Measurements from ENCODE around the gene B3GNT3. TPM values are rescaled to one million over a fixed set of nuclear protein-coding genes. Genes with fewer than 3 reads are reported as not detected.

The B3GNT3 gene
- total and polyA plus RNA-seq, 2 of the 13 experiments (the other 11 are each of a cell fraction or from before 2014, with no cell fraction given): 0.86 to 4.0 TPM

- TF ChIP-seq, protein P1, sequence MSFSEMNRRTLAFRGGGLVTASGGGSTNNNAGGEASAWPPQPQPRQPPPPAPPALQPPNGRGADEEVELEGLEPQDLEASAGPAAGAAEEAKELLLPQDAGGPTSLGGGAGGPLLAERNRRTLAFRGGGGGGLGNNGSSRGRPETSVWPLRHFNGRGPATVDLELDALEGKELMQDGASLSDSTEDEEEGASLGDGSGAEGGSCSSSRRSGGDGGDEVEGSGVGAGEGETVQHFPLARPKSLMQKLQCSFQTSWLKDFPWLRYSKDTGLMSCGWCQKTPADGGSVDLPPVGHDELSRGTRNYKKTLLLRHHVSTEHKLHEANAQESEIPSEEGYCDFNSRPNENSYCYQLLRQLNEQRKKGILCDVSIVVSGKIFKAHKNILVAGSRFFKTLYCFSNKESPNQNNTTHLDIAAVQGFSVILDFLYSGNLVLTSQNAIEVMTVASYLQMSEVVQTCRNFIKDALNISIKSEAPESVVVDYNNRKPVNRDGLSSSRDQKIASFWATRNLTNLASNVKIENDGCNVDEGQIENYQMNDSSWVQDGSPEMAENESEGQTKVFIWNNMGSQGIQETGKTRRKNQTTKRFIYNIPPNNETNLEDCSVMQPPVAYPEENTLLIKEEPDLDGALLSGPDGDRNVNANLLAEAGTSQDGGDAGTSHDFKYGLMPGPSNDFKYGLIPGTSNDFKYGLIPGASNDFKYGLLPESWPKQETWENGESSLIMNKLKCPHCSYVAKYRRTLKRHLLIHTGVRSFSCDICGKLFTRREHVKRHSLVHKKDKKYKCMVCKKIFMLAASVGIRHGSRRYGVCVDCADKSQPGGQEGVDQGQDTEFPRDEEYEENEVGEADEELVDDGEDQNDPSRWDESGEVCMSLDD (CRISPR knock-in tag; IDR thresholded peaks at IDR 0.05; ENCODE audit: borderline replicate concordance): no peak
- TF ChIP-seq ZC3H4 (CRISPR knock-in tag; IDR thresholded peaks at IDR 0.05; ENCODE audit: borderline replicate concordance): no peak
- TF ChIP-seq, protein P2, sequence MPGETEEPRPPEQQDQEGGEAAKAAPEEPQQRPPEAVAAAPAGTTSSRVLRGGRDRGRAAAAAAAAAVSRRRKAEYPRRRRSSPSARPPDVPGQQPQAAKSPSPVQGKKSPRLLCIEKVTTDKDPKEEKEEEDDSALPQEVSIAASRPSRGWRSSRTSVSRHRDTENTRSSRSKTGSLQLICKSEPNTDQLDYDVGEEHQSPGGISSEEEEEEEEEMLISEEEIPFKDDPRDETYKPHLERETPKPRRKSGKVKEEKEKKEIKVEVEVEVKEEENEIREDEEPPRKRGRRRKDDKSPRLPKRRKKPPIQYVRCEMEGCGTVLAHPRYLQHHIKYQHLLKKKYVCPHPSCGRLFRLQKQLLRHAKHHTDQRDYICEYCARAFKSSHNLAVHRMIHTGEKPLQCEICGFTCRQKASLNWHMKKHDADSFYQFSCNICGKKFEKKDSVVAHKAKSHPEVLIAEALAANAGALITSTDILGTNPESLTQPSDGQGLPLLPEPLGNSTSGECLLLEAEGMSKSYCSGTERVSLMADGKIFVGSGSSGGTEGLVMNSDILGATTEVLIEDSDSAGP (CRISPR knock-in tag; IDR thresholded peaks at IDR 0.05; ENCODE audit: borderline replicate concordance): peak; percentile 69
- no peak for TF ChIP-seq ZNF558 (CRISPR knock-in tag; IDR thresholded peaks at IDR 0.05; ENCODE audit: borderline replicate concordance)
- no peak for TF ChIP-seq ZNF383 (CRISPR knock-in tag; IDR thresholded peaks at IDR 0.05; ENCODE audit: borderline replicate concordance)
- TF ChIP-seq, protein P3, sequence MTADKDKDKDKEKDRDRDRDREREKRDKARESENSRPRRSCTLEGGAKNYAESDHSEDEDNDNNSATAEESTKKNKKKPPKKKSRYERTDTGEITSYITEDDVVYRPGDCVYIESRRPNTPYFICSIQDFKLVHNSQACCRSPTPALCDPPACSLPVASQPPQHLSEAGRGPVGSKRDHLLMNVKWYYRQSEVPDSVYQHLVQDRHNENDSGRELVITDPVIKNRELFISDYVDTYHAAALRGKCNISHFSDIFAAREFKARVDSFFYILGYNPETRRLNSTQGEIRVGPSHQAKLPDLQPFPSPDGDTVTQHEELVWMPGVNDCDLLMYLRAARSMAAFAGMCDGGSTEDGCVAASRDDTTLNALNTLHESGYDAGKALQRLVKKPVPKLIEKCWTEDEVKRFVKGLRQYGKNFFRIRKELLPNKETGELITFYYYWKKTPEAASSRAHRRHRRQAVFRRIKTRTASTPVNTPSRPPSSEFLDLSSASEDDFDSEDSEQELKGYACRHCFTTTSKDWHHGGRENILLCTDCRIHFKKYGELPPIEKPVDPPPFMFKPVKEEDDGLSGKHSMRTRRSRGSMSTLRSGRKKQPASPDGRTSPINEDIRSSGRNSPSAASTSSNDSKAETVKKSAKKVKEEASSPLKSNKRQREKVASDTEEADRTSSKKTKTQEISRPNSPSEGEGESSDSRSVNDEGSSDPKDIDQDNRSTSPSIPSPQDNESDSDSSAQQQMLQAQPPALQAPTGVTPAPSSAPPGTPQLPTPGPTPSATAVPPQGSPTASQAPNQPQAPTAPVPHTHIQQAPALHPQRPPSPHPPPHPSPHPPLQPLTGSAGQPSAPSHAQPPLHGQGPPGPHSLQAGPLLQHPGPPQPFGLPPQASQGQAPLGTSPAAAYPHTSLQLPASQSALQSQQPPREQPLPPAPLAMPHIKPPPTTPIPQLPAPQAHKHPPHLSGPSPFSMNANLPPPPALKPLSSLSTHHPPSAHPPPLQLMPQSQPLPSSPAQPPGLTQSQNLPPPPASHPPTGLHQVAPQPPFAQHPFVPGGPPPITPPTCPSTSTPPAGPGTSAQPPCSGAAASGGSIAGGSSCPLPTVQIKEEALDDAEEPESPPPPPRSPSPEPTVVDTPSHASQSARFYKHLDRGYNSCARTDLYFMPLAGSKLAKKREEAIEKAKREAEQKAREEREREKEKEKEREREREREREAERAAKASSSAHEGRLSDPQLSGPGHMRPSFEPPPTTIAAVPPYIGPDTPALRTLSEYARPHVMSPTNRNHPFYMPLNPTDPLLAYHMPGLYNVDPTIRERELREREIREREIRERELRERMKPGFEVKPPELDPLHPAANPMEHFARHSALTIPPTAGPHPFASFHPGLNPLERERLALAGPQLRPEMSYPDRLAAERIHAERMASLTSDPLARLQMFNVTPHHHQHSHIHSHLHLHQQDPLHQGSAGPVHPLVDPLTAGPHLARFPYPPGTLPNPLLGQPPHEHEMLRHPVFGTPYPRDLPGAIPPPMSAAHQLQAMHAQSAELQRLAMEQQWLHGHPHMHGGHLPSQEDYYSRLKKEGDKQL (CRISPR knock-in tag; IDR thresholded peaks at IDR 0.05; ENCODE audit: low read depth): 0 out of 2 replicates have a peak, but pooled peaks have one; percentile 22
- TF ChIP-seq ZNF780A (CRISPR knock-in tag; IDR thresholded peaks at IDR 0.05): no peak
- TF ChIP-seq MYNN (CRISPR knock-in tag; IDR thresholded peaks at IDR 0.05; ENCODE audit: low read depth): no peak
- TF ChIP-seq RELA (CRISPR knock-in tag; IDR thresholded peaks at IDR 0.05): no peak
- TF ChIP-seq, protein P4, sequence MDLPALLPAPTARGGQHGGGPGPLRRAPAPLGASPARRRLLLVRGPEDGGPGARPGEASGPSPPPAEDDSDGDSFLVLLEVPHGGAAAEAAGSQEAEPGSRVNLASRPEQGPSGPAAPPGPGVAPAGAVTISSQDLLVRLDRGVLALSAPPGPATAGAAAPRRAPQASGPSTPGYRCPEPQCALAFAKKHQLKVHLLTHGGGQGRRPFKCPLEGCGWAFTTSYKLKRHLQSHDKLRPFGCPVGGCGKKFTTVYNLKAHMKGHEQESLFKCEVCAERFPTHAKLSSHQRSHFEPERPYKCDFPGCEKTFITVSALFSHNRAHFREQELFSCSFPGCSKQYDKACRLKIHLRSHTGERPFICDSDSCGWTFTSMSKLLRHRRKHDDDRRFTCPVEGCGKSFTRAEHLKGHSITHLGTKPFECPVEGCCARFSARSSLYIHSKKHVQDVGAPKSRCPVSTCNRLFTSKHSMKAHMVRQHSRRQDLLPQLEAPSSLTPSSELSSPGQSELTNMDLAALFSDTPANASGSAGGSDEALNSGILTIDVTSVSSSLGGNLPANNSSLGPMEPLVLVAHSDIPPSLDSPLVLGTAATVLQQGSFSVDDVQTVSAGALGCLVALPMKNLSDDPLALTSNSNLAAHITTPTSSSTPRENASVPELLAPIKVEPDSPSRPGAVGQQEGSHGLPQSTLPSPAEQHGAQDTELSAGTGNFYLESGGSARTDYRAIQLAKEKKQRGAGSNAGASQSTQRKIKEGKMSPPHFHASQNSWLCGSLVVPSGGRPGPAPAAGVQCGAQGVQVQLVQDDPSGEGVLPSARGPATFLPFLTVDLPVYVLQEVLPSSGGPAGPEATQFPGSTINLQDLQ (CRISPR knock-in tag; IDR thresholded peaks at IDR 0.05): no peak
- no peak for TF ChIP-seq PRMT3 (CRISPR knock-in tag; IDR thresholded peaks at IDR 0.05; ENCODE audit: borderline replicate concordance, low read depth)
- no peak for TF ChIP-seq ZNF317 (CRISPR knock-in tag; IDR thresholded peaks at IDR 0.05)
- no peak for TF ChIP-seq ZNF672 (CRISPR knock-in tag; IDR thresholded peaks at IDR 0.05)
- TF ChIP-seq ZNF562 (CRISPR knock-in tag; IDR thresholded peaks at IDR 0.05; ENCODE audit: borderline replicate concordance): no peak
- TF ChIP-seq NFE2L1 (CRISPR knock-in tag; IDR thresholded peaks at IDR 0.05; ENCODE audit: borderline replicate concordance): no peak
- no peak; the same call in 1 of the 2 replicates for TF ChIP-seq POLR2G (IDR thresholded peaks at IDR 0.05; ENCODE audit: low read depth, low read length)
- no peak for TF ChIP-seq SSRP1 (CRISPR knock-in tag; IDR thresholded peaks at IDR 0.05)
Observed at GRCh38 chr19:17765069-17765618, 29.8 kb upstream of the B3GNT3 start (continued).

All from HepG2 (cell line).